Measurements from ENCODE around the gene APOL3. TPM values are rescaled to one million over a fixed set of nuclear protein-coding genes. Genes with fewer than 3 reads are reported as not detected.

Gene APOL3
- total RNA-seq, 1 experiment from 2014 or later, result not detected

DNA sequence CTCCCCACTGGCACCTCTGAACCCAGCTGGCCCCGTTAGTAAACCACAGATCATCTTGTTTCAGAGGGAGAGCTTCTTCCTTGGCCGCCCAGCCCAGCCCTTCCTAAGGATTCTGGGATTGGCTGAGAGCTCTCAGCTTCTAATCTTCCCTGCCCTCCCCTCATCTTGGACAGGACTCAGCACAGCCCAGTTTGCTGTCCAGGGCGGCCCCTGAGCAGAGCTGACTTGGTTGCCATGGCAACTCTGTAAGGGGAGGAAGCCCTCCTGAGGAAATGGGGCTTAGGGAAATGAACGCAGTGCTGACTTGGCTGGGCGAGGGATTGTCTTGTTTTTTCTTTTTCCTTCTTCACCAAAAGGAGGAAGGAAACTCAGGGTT lies 36.5 kb upstream of the APOL3 start:
- DNase-seq, result no peak
- Histone ChIP-seq H3K9ac (ENCODE audit: low read length) (no peak overlapping the region), H3K27me3 (ENCODE audit: low read length) (no peaks in the 10 kb centered on the region), H2AFZ (ENCODE audit: low read length) (no peak overlapping the region), H3K9me3 (ENCODE audit: low read length) (no peaks in the 10 kb centered on the region), H3F3A (ENCODE audit: low read length, unreplicated experiment) (no peaks in the 10 kb centered on the region), H3K79me2 (ENCODE audit: low read length) (no peaks in the 10 kb centered on the region), H3K36me3 (ENCODE audit: low read depth, low read length) (no peaks in the 10 kb centered on the region; the same call in 1 of the 2 replicates), H3K9me2 (replicated peaks; ENCODE audit: low read length) (no peaks in the 10 kb centered on the region), H3K4me1 (ENCODE audit: insufficient read depth, low read length) (no peaks in the 10 kb centered on the region), H3K27ac (ENCODE audit: low read length) (no peak overlapping the region), H3K4me3 (ENCODE audit: low read length) (no peak overlapping the region), H3K4me2 (ENCODE audit: low read length) (no peak overlapping the region), H4K20me1 (ENCODE audit: low read length) (no peaks in the 10 kb centered on the region)
- ChIA-PET CTCF (no interaction called here), POLR2A (ENCODE audit: unreplicated experiment) (no interaction called here)
- no peak for ATAC-seq
- BruUV-seq (replicated peaks), result no TSS peak
- TF ChIP-seq EZH2 (IDR thresholded peaks at IDR 0.05; ENCODE audit: low read length, unreplicated experiment) (no peak), EZH2phosphoT487 (IDR thresholded peaks at IDR 0.05; ENCODE audit: borderline replicate concordance, low read length) (no peak)
- TF ChIP-seq, protein P1, sequence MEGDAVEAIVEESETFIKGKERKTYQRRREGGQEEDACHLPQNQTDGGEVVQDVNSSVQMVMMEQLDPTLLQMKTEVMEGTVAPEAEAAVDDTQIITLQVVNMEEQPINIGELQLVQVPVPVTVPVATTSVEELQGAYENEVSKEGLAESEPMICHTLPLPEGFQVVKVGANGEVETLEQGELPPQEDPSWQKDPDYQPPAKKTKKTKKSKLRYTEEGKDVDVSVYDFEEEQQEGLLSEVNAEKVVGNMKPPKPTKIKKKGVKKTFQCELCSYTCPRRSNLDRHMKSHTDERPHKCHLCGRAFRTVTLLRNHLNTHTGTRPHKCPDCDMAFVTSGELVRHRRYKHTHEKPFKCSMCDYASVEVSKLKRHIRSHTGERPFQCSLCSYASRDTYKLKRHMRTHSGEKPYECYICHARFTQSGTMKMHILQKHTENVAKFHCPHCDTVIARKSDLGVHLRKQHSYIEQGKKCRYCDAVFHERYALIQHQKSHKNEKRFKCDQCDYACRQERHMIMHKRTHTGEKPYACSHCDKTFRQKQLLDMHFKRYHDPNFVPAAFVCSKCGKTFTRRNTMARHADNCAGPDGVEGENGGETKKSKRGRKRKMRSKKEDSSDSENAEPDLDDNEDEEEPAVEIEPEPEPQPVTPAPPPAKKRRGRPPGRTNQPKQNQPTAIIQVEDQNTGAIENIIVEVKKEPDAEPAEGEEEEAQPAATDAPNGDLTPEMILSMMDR (conservative IDR thresholded peaks at IDR 0.05; ENCODE audit: low read depth, low read length), result no peak
- intact Hi-C loops (cut with micrococcal nuclease), result loop anchor here (5.0 kb wide), 1 partner anchor 40 kb away; the partner anchor contains the start of gene APOL2

GRCh38 chr22:36196254-36197064 lies 35.9 kb upstream of the APOL3 start:
- no peak overlapping the region for H3K9ac ChIP-seq (ENCODE audit: low read length)
- intact Hi-C loops (cut with micrococcal nuclease), result loop anchor here (5.0 kb wide), 1 partner anchor 41 kb away; the partner anchor contains the start of gene APOL2
- CTCF ChIA-PET, result no interaction called here
- H3K27ac ChIP-seq (ENCODE audit: low read length), result no peak overlapping the region
- TF ChIP-seq EZH2phosphoT487 (IDR thresholded peaks at IDR 0.05; ENCODE audit: borderline replicate concordance, low read length) (no peak), EZH2 (IDR thresholded peaks at IDR 0.05; ENCODE audit: low read length, unreplicated experiment) (no peak)
- TF ChIP-seq, protein P1 (conservative IDR thresholded peaks at IDR 0.05; ENCODE audit: low read depth, low read length), result no peak
- H2AFZ ChIP-seq (ENCODE audit: low read length), result no peak overlapping the region
- no peak overlapping the region for H3K4me2 ChIP-seq (ENCODE audit: low read length)
- no peaks in the 10 kb centered on the region for H3K9me3 ChIP-seq (ENCODE audit: low read length)
- ATAC-seq (no peak), DNase-seq (no peak)
- no peaks in the 10 kb centered on the region; the same call in 1 of the 2 replicates for H3K36me3 ChIP-seq (ENCODE audit: low read depth, low read length)
- H4K20me1 ChIP-seq (ENCODE audit: low read length), result no peaks in the 10 kb centered on the region
- no TSS peak for BruUV-seq (replicated peaks)
- H3K79me2 ChIP-seq (ENCODE audit: low read length), result no peaks in the 10 kb centered on the region
- no peaks in the 10 kb centered on the region for H3K9me2 ChIP-seq (replicated peaks; ENCODE audit: low read length)
- no peaks in the 10 kb centered on the region for H3K4me1 ChIP-seq (ENCODE audit: insufficient read depth, low read length)
- H3K27me3 ChIP-seq (ENCODE audit: low read length), result no peaks in the 10 kb centered on the region
- no peaks in the 10 kb centered on the region for H3F3A ChIP-seq (ENCODE audit: low read length, unreplicated experiment)
- H3K4me3 ChIP-seq (ENCODE audit: low read length), result no peak overlapping the region
- POLR2A ChIA-PET (ENCODE audit: unreplicated experiment), result no interaction called here

DNA sequence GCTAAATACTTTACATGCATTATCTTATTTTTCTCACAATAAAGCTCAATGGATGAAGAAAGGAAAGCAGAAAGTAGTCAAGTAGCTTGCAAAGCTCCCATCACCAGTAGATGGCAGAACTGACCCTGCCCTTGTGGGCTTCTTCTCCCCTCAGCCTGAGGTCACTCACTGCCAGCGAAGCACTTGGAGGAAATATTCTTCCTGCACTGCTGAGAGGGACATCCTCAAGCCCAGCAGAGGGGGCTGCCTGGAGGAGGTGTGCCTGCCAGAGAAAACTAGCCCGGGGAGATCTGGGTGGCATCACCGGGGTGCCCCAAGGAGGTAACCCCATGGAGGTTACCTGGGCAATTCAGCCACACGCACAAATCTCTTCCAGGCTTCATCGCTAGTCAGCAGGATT lies 34.4 kb upstream of the APOL3 start:
- intact Hi-C loops (cut with micrococcal nuclease), result loop anchor here (2.0 to 5.0 kb wide), 2 partner anchors 26 to 42 kb away; partner anchors contain the start of gene APOL2
- ATAC-seq, result peak; percentile 78
- no peaks in the 10 kb centered on the region for H3K9me3 ChIP-seq (ENCODE audit: low read length)
- no peaks in the 10 kb centered on the region for H3K27me3 ChIP-seq (ENCODE audit: low read length)
- ChIA-PET CTCF (interaction anchor here (0.6 to 0.7 kb wide), 2 partner anchors 33 to 156 kb away, joined by 3 to 4 read pairs; no protein-coding TSS in a partner anchor), POLR2A (ENCODE audit: unreplicated experiment) (interaction anchor here (0.6 kb wide), 1 partner anchor 26 kb away, joined by 4 read pairs; no protein-coding TSS in a partner anchor)
- H3F3A ChIP-seq (ENCODE audit: low read length, unreplicated experiment), result no peaks in the 10 kb centered on the region
- H2AFZ ChIP-seq (ENCODE audit: low read length), result no peak overlapping the region
- no peak overlapping the region for H3K4me2 ChIP-seq (ENCODE audit: low read length)
- no TSS peak for BruUV-seq (replicated peaks)
- peak; percentile 65 for DNase-seq
- H3K4me1 ChIP-seq (ENCODE audit: insufficient read depth, low read length), result no peaks in the 10 kb centered on the region
- no peaks in the 10 kb centered on the region for H3K9me2 ChIP-seq (replicated peaks; ENCODE audit: low read length)
- H3K9ac ChIP-seq (ENCODE audit: low read length), result no peak overlapping the region
- no peak overlapping the region for H3K27ac ChIP-seq (ENCODE audit: low read length)
- H4K20me1 ChIP-seq (ENCODE audit: low read length), result no peaks in the 10 kb centered on the region
- no peaks in the 10 kb centered on the region; the same call in 1 of the 2 replicates for H3K36me3 ChIP-seq (ENCODE audit: low read depth, low read length)
- H3K79me2 ChIP-seq (ENCODE audit: low read length), result no peaks in the 10 kb centered on the region
- TF ChIP-seq EZH2 (IDR thresholded peaks at IDR 0.05; ENCODE audit: low read length, unreplicated experiment), result no peak
- TF ChIP-seq, protein P1 (conservative IDR thresholded peaks at IDR 0.05; ENCODE audit: low read depth, low read length), result peak; percentile 71
- H3K4me3 ChIP-seq (ENCODE audit: low read length), result no peak overlapping the region
